ENCODE results near the gene MARCHF3.
"Not testable (repeated sequence)": the region's sequence is repeated elsewhere in the genome, so short reads cannot be mapped to it uniquely, and the experiment has no call there.

DNA sequence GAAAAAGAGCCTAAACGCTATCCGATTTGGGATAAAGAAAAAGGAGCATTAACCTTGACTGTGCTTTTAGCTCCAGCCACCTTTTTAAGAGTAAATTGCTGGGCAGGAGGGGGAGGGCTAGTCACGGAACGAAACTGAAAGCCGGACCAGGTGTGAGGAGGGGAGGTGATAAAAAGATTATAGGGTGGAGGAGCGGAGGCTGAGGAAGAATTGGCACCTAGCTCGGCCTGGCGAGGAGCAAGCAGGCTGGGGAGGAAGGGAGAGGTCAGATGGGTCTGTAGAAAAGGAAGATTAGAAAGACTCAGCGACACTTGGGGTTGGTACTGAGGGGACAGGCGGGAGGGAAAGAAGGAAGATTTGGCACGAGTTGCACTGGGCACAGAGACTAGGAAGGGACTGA is 187.0 kb downstream of the MARCHF3 start:
- TF ChIP-seq, protein P1, sequence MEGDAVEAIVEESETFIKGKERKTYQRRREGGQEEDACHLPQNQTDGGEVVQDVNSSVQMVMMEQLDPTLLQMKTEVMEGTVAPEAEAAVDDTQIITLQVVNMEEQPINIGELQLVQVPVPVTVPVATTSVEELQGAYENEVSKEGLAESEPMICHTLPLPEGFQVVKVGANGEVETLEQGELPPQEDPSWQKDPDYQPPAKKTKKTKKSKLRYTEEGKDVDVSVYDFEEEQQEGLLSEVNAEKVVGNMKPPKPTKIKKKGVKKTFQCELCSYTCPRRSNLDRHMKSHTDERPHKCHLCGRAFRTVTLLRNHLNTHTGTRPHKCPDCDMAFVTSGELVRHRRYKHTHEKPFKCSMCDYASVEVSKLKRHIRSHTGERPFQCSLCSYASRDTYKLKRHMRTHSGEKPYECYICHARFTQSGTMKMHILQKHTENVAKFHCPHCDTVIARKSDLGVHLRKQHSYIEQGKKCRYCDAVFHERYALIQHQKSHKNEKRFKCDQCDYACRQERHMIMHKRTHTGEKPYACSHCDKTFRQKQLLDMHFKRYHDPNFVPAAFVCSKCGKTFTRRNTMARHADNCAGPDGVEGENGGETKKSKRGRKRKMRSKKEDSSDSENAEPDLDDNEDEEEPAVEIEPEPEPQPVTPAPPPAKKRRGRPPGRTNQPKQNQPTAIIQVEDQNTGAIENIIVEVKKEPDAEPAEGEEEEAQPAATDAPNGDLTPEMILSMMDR (IDR thresholded peaks at IDR 0.05): not testable (repeated sequence)
- not testable (repeated sequence) for TF ChIP-seq CREB1 (CRISPR knock-in tag; IDR thresholded peaks at IDR 0.05); NFYB (CRISPR knock-in tag; conservative IDR thresholded peaks at IDR 0.05; ENCODE audit: low read depth); SMAD4 (CRISPR knock-in tag; IDR thresholded peaks at IDR 0.05); GTF2I (CRISPR knock-in tag; conservative IDR thresholded peaks at IDR 0.05); KAT7 (CRISPR knock-in tag; IDR thresholded peaks at IDR 0.05; ENCODE audit: borderline replicate concordance)
- TF ChIP-seq, protein P2, sequence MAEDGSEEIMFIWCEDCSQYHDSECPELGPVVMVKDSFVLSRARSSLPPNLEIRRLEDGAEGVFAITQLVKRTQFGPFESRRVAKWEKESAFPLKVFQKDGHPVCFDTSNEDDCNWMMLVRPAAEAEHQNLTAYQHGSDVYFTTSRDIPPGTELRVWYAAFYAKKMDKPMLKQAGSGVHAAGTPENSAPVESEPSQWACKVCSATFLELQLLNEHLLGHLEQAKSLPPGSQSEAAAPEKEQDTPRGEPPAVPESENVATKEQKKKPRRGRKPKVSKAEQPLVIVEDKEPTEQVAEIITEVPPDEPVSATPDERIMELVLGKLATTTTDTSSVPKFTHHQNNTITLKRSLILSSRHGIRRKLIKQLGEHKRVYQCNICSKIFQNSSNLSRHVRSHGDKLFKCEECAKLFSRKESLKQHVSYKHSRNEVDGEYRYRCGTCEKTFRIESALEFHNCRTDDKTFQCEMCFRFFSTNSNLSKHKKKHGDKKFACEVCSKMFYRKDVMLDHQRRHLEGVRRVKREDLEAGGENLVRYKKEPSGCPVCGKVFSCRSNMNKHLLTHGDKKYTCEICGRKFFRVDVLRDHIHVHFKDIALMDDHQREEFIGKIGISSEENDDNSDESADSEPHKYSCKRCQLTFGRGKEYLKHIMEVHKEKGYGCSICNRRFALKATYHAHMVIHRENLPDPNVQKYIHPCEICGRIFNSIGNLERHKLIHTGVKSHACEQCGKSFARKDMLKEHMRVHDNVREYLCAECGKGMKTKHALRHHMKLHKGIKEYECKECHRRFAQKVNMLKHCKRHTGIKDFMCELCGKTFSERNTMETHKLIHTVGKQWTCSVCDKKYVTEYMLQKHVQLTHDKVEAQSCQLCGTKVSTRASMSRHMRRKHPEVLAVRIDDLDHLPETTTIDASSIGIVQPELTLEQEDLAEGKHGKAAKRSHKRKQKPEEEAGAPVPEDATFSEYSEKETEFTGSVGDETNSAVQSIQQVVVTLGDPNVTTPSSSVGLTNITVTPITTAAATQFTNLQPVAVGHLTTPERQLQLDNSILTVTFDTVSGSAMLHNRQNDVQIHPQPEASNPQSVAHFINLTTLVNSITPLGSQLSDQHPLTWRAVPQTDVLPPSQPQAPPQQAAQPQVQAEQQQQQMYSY (CRISPR knock-in tag; IDR thresholded peaks at IDR 0.05): not testable (repeated sequence)
- TF ChIP-seq, protein P3, sequence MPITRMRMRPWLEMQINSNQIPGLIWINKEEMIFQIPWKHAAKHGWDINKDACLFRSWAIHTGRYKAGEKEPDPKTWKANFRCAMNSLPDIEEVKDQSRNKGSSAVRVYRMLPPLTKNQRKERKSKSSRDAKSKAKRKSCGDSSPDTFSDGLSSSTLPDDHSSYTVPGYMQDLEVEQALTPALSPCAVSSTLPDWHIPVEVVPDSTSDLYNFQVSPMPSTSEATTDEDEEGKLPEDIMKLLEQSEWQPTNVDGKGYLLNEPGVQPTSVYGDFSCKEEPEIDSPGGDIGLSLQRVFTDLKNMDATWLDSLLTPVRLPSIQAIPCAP (CRISPR knock-in tag; IDR thresholded peaks at IDR 0.05): not testable (repeated sequence)
- TF ChIP-seq, protein P4, sequence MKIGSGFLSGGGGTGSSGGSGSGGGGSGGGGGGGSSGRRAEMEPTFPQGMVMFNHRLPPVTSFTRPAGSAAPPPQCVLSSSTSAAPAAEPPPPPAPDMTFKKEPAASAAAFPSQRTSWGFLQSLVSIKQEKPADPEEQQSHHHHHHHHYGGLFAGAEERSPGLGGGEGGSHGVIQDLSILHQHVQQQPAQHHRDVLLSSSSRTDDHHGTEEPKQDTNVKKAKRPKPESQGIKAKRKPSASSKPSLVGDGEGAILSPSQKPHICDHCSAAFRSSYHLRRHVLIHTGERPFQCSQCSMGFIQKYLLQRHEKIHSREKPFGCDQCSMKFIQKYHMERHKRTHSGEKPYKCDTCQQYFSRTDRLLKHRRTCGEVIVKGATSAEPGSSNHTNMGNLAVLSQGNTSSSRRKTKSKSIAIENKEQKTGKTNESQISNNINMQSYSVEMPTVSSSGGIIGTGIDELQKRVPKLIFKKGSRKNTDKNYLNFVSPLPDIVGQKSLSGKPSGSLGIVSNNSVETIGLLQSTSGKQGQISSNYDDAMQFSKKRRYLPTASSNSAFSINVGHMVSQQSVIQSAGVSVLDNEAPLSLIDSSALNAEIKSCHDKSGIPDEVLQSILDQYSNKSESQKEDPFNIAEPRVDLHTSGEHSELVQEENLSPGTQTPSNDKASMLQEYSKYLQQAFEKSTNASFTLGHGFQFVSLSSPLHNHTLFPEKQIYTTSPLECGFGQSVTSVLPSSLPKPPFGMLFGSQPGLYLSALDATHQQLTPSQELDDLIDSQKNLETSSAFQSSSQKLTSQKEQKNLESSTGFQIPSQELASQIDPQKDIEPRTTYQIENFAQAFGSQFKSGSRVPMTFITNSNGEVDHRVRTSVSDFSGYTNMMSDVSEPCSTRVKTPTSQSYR (CRISPR knock-in tag; IDR thresholded peaks at IDR 0.05): not testable (repeated sequence)
- TF ChIP-seq, protein P5, sequence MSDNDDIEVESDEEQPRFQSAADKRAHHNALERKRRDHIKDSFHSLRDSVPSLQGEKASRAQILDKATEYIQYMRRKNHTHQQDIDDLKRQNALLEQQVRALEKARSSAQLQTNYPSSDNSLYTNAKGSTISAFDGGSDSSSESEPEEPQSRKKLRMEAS (CRISPR knock-in tag; IDR thresholded peaks at IDR 0.05): not testable (repeated sequence)

All from WTC11 (cell line).